ENCODE measurements around the gene PTPRE. TPM values are rescaled to one million over a fixed set of nuclear protein-coding genes. Genes with fewer than 3 reads are reported as not detected.

Gene PTPRE
- total RNA-seq, 3 donors from 2014 or later (not counting 1 experiment from before 2014, with no cell fraction given) = 274 to 280 (median 275) TPM

DNA sequence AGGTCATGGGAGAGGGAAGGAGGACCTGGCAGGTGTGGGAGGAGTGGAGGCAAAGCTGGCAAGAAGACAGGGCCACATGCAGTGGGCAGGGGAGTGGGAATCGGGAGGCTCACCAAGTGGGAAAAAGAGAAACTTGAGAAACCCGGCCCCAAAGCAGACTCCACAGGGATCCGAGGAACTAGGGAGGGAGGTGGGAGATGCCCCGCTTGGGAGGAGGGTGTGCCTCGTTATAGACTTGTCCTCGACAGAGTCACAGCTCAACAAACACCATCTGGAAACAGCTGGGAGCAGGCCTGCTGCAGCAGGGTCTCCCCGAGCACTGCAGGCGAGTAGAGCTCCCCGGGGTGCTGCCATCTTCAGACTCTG lies 164.5 kb downstream of the PTPRE start:
- ATAC-seq (no peak), DNase-seq (no peak)
- TF ChIP-seq, protein P1, sequence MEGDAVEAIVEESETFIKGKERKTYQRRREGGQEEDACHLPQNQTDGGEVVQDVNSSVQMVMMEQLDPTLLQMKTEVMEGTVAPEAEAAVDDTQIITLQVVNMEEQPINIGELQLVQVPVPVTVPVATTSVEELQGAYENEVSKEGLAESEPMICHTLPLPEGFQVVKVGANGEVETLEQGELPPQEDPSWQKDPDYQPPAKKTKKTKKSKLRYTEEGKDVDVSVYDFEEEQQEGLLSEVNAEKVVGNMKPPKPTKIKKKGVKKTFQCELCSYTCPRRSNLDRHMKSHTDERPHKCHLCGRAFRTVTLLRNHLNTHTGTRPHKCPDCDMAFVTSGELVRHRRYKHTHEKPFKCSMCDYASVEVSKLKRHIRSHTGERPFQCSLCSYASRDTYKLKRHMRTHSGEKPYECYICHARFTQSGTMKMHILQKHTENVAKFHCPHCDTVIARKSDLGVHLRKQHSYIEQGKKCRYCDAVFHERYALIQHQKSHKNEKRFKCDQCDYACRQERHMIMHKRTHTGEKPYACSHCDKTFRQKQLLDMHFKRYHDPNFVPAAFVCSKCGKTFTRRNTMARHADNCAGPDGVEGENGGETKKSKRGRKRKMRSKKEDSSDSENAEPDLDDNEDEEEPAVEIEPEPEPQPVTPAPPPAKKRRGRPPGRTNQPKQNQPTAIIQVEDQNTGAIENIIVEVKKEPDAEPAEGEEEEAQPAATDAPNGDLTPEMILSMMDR (IDR thresholded peaks at IDR 0.05) = no peak
- Histone ChIP-seq H3K27ac (ENCODE audit: low read length) (no peak overlapping the region), H3K9me3 (ENCODE audit: control insufficient read depth, insufficient read depth, low read length) (no peaks in the 10 kb centered on the region), H3K4me3 (ENCODE audit: low read length) (no peak overlapping the region), H3K4me1 (ENCODE audit: control insufficient read depth, insufficient read depth, low read length) (peaks cover 38% of the 10 kb centered on the region), H3K27me3 (ENCODE audit: control insufficient read depth, insufficient read depth, low read length) (no peaks in the 10 kb centered on the region), H3K36me3 (ENCODE audit: control insufficient read depth, insufficient read depth, low read length) (peaks cover 98% of the 10 kb centered on the region)
- Mint-ChIP-seq H3K4me3 (no peak overlapping the region), H3K4me1 (peaks cover 57 to 60% of the 10 kb centered on the region in 2 donors), H3K27ac (peak overlapping the region; percentile 26 to 83), H3K27me3 (ENCODE audit: low read depth in 2 of 2) (no peaks in the 10 kb centered on the region), H3K36me3 (peaks cover 31% of the 10 kb centered on the region), H3K9me3 (no peaks in the 10 kb centered on the region)
- WGBS (ENCODE audit: insufficient coverage) = 97% methylated on average over 9 of the region's 9 CpGs
- intact Hi-C loops (cut with micrococcal nuclease) = no loop called here

GRCh38 chr10:128072046-128072445 lies 165.1 kb downstream of the PTPRE start:
- WGBS (ENCODE audit: insufficient coverage) = 94% methylated on average over 6 of the region's 6 CpGs
- ATAC-seq (no peak), DNase-seq (no peak)
- no peaks in the 10 kb centered on the region for H3K9me3 ChIP-seq (ENCODE audit: control insufficient read depth, insufficient read depth, low read length)
- Mint-ChIP-seq H3K4me1 (peaks cover 51 to 53% of the 10 kb centered on the region in 2 donors), H3K27ac (no peak overlapping the region), H3K9me3 (no peaks in the 10 kb centered on the region), H3K27me3 (ENCODE audit: low read depth in 2 of 2) (no peaks in the 10 kb centered on the region), H3K4me3 (no peak overlapping the region), H3K36me3 (peaks cover 24% of the 10 kb centered on the region)
- TF ChIP-seq, protein P1 (IDR thresholded peaks at IDR 0.05) = no peak
- H3K4me1 ChIP-seq (ENCODE audit: control insufficient read depth, insufficient read depth, low read length) = peaks cover 32% of the 10 kb centered on the region
- no peak overlapping the region for H3K4me3 ChIP-seq (ENCODE audit: low read length)
- peaks cover 98% of the 10 kb centered on the region for H3K36me3 ChIP-seq (ENCODE audit: control insufficient read depth, insufficient read depth, low read length)
- no peak overlapping the region for H3K27ac ChIP-seq (ENCODE audit: low read length)
- intact Hi-C loops (cut with micrococcal nuclease) = no loop called here
- H3K27me3 ChIP-seq (ENCODE audit: control insufficient read depth, insufficient read depth, low read length) = no peaks in the 10 kb centered on the region

DNA sequence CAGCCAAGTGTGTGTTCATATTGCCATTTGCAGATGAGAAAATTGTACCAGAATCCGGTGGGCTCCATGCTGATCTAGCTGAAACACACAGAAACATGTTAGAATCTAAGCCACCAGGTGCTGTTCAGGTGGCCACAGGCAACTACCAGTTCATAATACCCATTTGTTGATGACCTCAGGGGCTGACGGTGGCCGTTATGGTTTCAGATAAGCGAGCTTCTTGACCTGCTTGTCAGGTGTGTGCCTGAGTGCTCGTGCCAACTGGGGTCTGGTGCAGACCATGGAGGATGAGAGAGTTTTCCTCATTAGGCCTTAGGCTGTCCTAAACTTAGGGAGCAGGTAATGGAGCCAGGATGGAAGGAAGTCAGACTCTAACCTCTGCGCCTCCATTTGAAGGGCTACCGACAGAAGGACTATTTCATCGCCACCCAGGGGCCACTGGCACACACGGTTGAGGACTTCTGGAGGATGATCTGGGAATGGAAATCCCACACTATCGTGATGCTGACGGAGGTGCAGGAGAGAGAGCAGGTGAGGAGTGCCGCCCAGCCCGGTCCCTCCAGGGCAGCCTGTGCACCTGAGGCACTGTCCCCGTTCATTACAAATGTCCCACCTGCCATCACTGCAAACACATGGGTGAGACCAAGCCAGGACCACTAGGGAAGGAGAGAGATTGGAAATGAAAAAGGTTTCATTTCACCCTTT lies 166.2 kb downstream of the PTPRE start:
- H3K36me3 ChIP-seq (ENCODE audit: control insufficient read depth, insufficient read depth, low read length) = peaks cover 98% of the 10 kb centered on the region
- peak overlapping the region; percentile 4 for H3K4me3 Mint-ChIP-seq
- TF ChIP-seq, protein P1 (IDR thresholded peaks at IDR 0.05) = no peak
- H3K4me1 ChIP-seq (ENCODE audit: control insufficient read depth, insufficient read depth, low read length) = peaks cover 24% of the 10 kb centered on the region
- H3K9me3 Mint-ChIP-seq = no peaks in the 10 kb centered on the region
- intact Hi-C loops (cut with micrococcal nuclease) = no loop called here
- H3K27ac Mint-ChIP-seq = peak overlapping the region; percentile 14 to 55
- no peak overlapping the region for H3K4me3 ChIP-seq (ENCODE audit: low read length)
- ATAC-seq (no peak), DNase-seq (no peak)
- H3K9me3 ChIP-seq (ENCODE audit: control insufficient read depth, insufficient read depth, low read length) = no peaks in the 10 kb centered on the region
- no peaks in the 10 kb centered on the region for H3K27me3 ChIP-seq (ENCODE audit: control insufficient read depth, insufficient read depth, low read length)
- H3K27me3 Mint-ChIP-seq (ENCODE audit: low read depth in 2 of 2) = no peaks in the 10 kb centered on the region
- 99% methylated on average over 14 of the region's 14 CpGs for WGBS (ENCODE audit: insufficient coverage)
- H3K27ac ChIP-seq (ENCODE audit: low read length) = no peak overlapping the region
- H3K4me1 Mint-ChIP-seq = peaks cover 45 to 47% of the 10 kb centered on the region in 2 donors
- peaks cover 19% of the 10 kb centered on the region for H3K36me3 Mint-ChIP-seq

GRCh38 chr10:128073890-128074289 lies 167.0 kb downstream of the PTPRE start:
- peak overlapping the region; percentile 4 for H3K4me3 Mint-ChIP-seq
- intact Hi-C loops (cut with micrococcal nuclease) = no loop called here

More at GRCh38 chr10:128073890-128074289, 167.0 kb downstream of the PTPRE start:
- Histone ChIP-seq H3K36me3 (ENCODE audit: control insufficient read depth, insufficient read depth, low read length) (peaks cover 97% of the 10 kb centered on the region), H3K27me3 (ENCODE audit: control insufficient read depth, insufficient read depth, low read length) (no peaks in the 10 kb centered on the region), H3K9me3 (ENCODE audit: control insufficient read depth, insufficient read depth, low read length) (no peaks in the 10 kb centered on the region), H3K4me1 (ENCODE audit: control insufficient read depth, insufficient read depth, low read length) (peaks cover 16% of the 10 kb centered on the region), H3K4me3 (ENCODE audit: low read length) (no peak overlapping the region), H3K27ac (ENCODE audit: low read length) (no peak overlapping the region)
- Mint-ChIP-seq H3K4me1 (peaks cover 45 to 47% of the 10 kb centered on the region in 2 donors), H3K36me3 (peaks cover 19% of the 10 kb centered on the region), H3K27me3 (ENCODE audit: low read depth in 2 of 2) (no peaks in the 10 kb centered on the region), H3K27ac (peak overlapping the region; percentile 14 to 55), H3K9me3 (no peaks in the 10 kb centered on the region)
- peak in 1 of 3 donors; percentile 45 for ATAC-seq
- TF ChIP-seq, protein P1 (IDR thresholded peaks at IDR 0.05) = no peak
- DNase-seq = no peak
- 40% methylated on average over 2 of the region's 2 CpGs for WGBS (ENCODE audit: insufficient coverage)
